ENCODE results near the gene KRT15.

Gene KRT15

GRCh38 chr17:41534899-41535546, 16.3 kb upstream of the KRT15 start:
- TF ChIP-seq SIN3A (IDR thresholded peaks at IDR 0.05; ENCODE audit: borderline replicate concordance, insufficient read depth, low read length), result no peak
- no peak for TF ChIP-seq POLR2AphosphoS5 (IDR thresholded peaks at IDR 0.05; ENCODE audit: low read depth, low read length)
- TF ChIP-seq REST (IDR thresholded peaks at IDR 0.05; ENCODE audit: insufficient read depth in 1 of 2, low read depth in 2 of 2, low read length in 2 of 2), result no peak
- TF ChIP-seq TAF1 (IDR thresholded peaks at IDR 0.05; ENCODE audit: borderline replicate concordance, insufficient read depth, low read length), result no peak
- no peak for TF ChIP-seq FOXP2 (optimal IDR thresholded peaks at IDR 0.05; ENCODE audit: borderline replicate concordance, extremely low read depth, extremely low read length, insufficient read depth)

DNA sequence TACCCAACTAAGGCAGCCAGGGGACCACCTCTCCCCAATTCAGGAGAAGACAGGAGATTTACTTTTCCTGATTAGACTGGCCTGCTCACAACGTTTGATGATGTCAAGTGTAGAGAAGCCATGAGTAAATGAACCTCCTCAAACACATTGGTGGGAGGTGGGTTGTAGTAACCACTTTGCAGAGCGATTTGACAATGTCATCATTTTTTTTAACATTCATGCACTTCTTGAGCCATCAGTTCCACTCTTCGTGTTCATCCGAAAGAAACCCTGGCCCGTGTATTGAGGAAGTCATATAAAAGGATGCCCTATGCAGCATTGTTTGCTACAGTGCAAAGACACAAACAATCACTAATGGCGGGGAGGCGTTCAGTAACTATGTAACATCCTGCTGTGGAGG, 14.9 kb upstream of the KRT15 start:
- TF ChIP-seq FOXP2 (optimal IDR thresholded peaks at IDR 0.05; ENCODE audit: borderline replicate concordance, extremely low read depth, extremely low read length, insufficient read depth) (no peak), SIN3A (IDR thresholded peaks at IDR 0.05; ENCODE audit: borderline replicate concordance, insufficient read depth, low read length) (no peak), TAF1 (IDR thresholded peaks at IDR 0.05; ENCODE audit: borderline replicate concordance, insufficient read depth, low read length) (no peak), REST (IDR thresholded peaks at IDR 0.05; ENCODE audit: insufficient read depth in 1 of 2, low read depth in 2 of 2, low read length in 2 of 2) (no peak), POLR2AphosphoS5 (IDR thresholded peaks at IDR 0.05; ENCODE audit: low read depth, low read length) (no peak)

GRCh38 chr17:41532947-41533570, 14.4 kb upstream of the KRT15 start:
- TF ChIP-seq POLR2AphosphoS5 (IDR thresholded peaks at IDR 0.05; ENCODE audit: low read depth, low read length), result no peak
- TF ChIP-seq REST (IDR thresholded peaks at IDR 0.05; ENCODE audit: insufficient read depth in 1 of 2, low read depth in 2 of 2, low read length in 2 of 2), result no peak

DNA sequence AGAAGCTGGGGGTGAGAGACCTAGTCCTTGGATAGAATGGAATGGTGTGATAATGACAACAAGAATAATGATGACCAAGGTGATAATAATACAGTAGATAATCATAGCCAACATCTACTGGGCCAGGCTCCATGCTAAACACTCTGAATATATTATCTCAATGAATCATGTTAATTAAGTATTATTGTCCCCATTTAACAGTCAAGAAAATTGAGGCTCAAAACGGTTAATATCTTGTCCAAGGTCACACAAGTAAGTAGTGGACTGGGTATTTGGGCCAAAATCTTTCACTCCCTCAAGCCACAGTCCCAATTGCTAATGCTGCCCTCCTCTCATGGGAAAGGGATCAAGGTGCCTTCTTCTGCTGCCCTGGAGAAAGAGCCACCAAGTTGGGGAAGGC, 13.3 kb upstream of the KRT15 start:
- TF ChIP-seq REST (IDR thresholded peaks at IDR 0.05; ENCODE audit: insufficient read depth in 1 of 2, low read depth in 2 of 2, low read length in 2 of 2) (no peak), TAF1 (IDR thresholded peaks at IDR 0.05; ENCODE audit: borderline replicate concordance, insufficient read depth, low read length) (no peak), SIN3A (IDR thresholded peaks at IDR 0.05; ENCODE audit: borderline replicate concordance, insufficient read depth, low read length) (no peak), FOXP2 (optimal IDR thresholded peaks at IDR 0.05; ENCODE audit: borderline replicate concordance, extremely low read depth, extremely low read length, insufficient read depth) (no peak), POLR2AphosphoS5 (IDR thresholded peaks at IDR 0.05; ENCODE audit: low read depth, low read length) (no peak)

All from PFSK-1 (cell line).